ENCODE results near the gene RAB31.

Gene RAB31

GRCh38 chr18:9861157-9861556 lies 153.1 kb downstream of the RAB31 start:
- no peak overlapping the region for H3K4me3 ChIP-seq
- H3K9me3 ChIP-seq (ENCODE audit: low read depth, low read length): no peaks in the 10 kb centered on the region
- no peak for DNase-seq (ENCODE audit: low read depth, low spot score)
- H3K27ac ChIP-seq: no peak overlapping the region
- no peaks in the 10 kb centered on the region for H3K36me3 ChIP-seq (ENCODE audit: insufficient read depth, low read length)
- H3K9ac ChIP-seq (ENCODE audit: insufficient read length): no peak overlapping the region
- TF ChIP-seq POLR2AphosphoS5 (IDR thresholded peaks at IDR 0.05; ENCODE audit: borderline replicate concordance, low read depth, low read length) (no peak), EZH2 (IDR thresholded peaks at IDR 0.05) (no peak), FOXP2 (optimal IDR thresholded peaks at IDR 0.05; ENCODE audit: control extremely low read depth, extremely low read length, insufficient read depth) (no peak)

- Histone ChIP-seq H3K4me3 (no peak overlapping the region), H3K27ac (no peak overlapping the region), H3K36me3 (ENCODE audit: insufficient read depth, low read length) (no peaks in the 10 kb centered on the region), H3K9me3 (ENCODE audit: low read depth, low read length) (no peaks in the 10 kb centered on the region), H3K9ac (ENCODE audit: insufficient read length) (no peak overlapping the region)
- DNase-seq (ENCODE audit: low read depth, low spot score): no peak
- TF ChIP-seq EZH2 (IDR thresholded peaks at IDR 0.05): no peak
- no peak for TF ChIP-seq FOXP2 (optimal IDR thresholded peaks at IDR 0.05; ENCODE audit: control extremely low read depth, extremely low read length, insufficient read depth)
- TF ChIP-seq POLR2AphosphoS5 (IDR thresholded peaks at IDR 0.05; ENCODE audit: borderline replicate concordance, low read depth, low read length): no peak
These were observed 153.8 kb downstream of the RAB31 start for GRCh38 chr18:9861933-9862332.

GRCh38 chr18:9862686-9863085 lies 154.6 kb downstream of the RAB31 start:
- H3K9me3 ChIP-seq (ENCODE audit: low read depth, low read length): no peaks in the 10 kb centered on the region
- H3K27ac ChIP-seq: no peak overlapping the region
- no peak for DNase-seq (ENCODE audit: low read depth, low spot score)
- no peak overlapping the region for H3K9ac ChIP-seq (ENCODE audit: insufficient read length)
- H3K36me3 ChIP-seq (ENCODE audit: insufficient read depth, low read length): no peaks in the 10 kb centered on the region
- no peak overlapping the region for H3K4me3 ChIP-seq
- TF ChIP-seq EZH2 (IDR thresholded peaks at IDR 0.05) (no peak), FOXP2 (optimal IDR thresholded peaks at IDR 0.05; ENCODE audit: control extremely low read depth, extremely low read length, insufficient read depth) (no peak), POLR2AphosphoS5 (IDR thresholded peaks at IDR 0.05; ENCODE audit: borderline replicate concordance, low read depth, low read length) (no peak)

- no peaks in the 10 kb centered on the region for H3K9me3 ChIP-seq (ENCODE audit: low read depth, low read length)
- H3K36me3 ChIP-seq (ENCODE audit: insufficient read depth, low read length): no peaks in the 10 kb centered on the region
- H3K9ac ChIP-seq (ENCODE audit: insufficient read length): no peak overlapping the region
- DNase-seq (ENCODE audit: low read depth, low spot score): no peak
- H3K27ac ChIP-seq: no peak overlapping the region
- H3K4me3 ChIP-seq: no peak overlapping the region
- TF ChIP-seq FOXP2 (optimal IDR thresholded peaks at IDR 0.05; ENCODE audit: control extremely low read depth, extremely low read length, insufficient read depth): no peak
- TF ChIP-seq EZH2 (IDR thresholded peaks at IDR 0.05): no peak
- TF ChIP-seq POLR2AphosphoS5 (IDR thresholded peaks at IDR 0.05; ENCODE audit: borderline replicate concordance, low read depth, low read length): no peak
These were observed 155.2 kb downstream of the RAB31 start for GRCh38 chr18:9863282-9863681.

- Histone ChIP-seq H3K9me3 (ENCODE audit: low read depth, low read length) (no peaks in the 10 kb centered on the region), H3K4me3 (no peak overlapping the region), H3K9ac (ENCODE audit: insufficient read length) (no peak overlapping the region), H3K36me3 (ENCODE audit: insufficient read depth, low read length) (no peaks in the 10 kb centered on the region), H3K27ac (no peak overlapping the region)
- DNase-seq (ENCODE audit: low read depth, low spot score): no peak
- no peak for TF ChIP-seq FOXP2 (optimal IDR thresholded peaks at IDR 0.05; ENCODE audit: control extremely low read depth, extremely low read length, insufficient read depth)
- TF ChIP-seq EZH2 (IDR thresholded peaks at IDR 0.05): no peak
- TF ChIP-seq POLR2AphosphoS5 (IDR thresholded peaks at IDR 0.05; ENCODE audit: borderline replicate concordance, low read depth, low read length): no peak
These were observed 157.8 kb downstream of the RAB31 start for GRCh38 chr18:9865764-9866490.

- no peak overlapping the region for H3K9ac ChIP-seq (ENCODE audit: insufficient read length)
- no peak for DNase-seq (ENCODE audit: low read depth, low spot score)
- no peak for TF ChIP-seq POLR2AphosphoS5 (IDR thresholded peaks at IDR 0.05; ENCODE audit: borderline replicate concordance, low read depth, low read length)
- TF ChIP-seq FOXP2 (optimal IDR thresholded peaks at IDR 0.05; ENCODE audit: control extremely low read depth, extremely low read length, insufficient read depth): no peak
- TF ChIP-seq EZH2 (IDR thresholded peaks at IDR 0.05): no peak
- H3K4me3 ChIP-seq: no peak overlapping the region
- no peaks in the 10 kb centered on the region for H3K36me3 ChIP-seq (ENCODE audit: insufficient read depth, low read length)
- H3K9me3 ChIP-seq (ENCODE audit: low read depth, low read length): no peaks in the 10 kb centered on the region
- no peak overlapping the region for H3K27ac ChIP-seq
These were observed 158.5 kb downstream of the RAB31 start for GRCh38 chr18:9866627-9867026.

GRCh38 chr18:9867071-9867594 lies 159.0 kb downstream of the RAB31 start:
- H3K9ac ChIP-seq (ENCODE audit: insufficient read length): no peak overlapping the region
- H3K9me3 ChIP-seq (ENCODE audit: low read depth, low read length): no peaks in the 10 kb centered on the region
- no peak for TF ChIP-seq EZH2 (IDR thresholded peaks at IDR 0.05)
- TF ChIP-seq FOXP2 (optimal IDR thresholded peaks at IDR 0.05; ENCODE audit: control extremely low read depth, extremely low read length, insufficient read depth): no peak
- no peak for TF ChIP-seq POLR2AphosphoS5 (IDR thresholded peaks at IDR 0.05; ENCODE audit: borderline replicate concordance, low read depth, low read length)
- no peak overlapping the region for H3K27ac ChIP-seq
- H3K36me3 ChIP-seq (ENCODE audit: insufficient read depth, low read length): no peaks in the 10 kb centered on the region
- no peak overlapping the region for H3K4me3 ChIP-seq
- no peak for DNase-seq (ENCODE audit: low read depth, low spot score)

- TF ChIP-seq EZH2 (IDR thresholded peaks at IDR 0.05) (no peak), FOXP2 (optimal IDR thresholded peaks at IDR 0.05; ENCODE audit: control extremely low read depth, extremely low read length, insufficient read depth) (no peak), POLR2AphosphoS5 (IDR thresholded peaks at IDR 0.05; ENCODE audit: borderline replicate concordance, low read depth, low read length) (no peak)
- Histone ChIP-seq H3K27ac (no peak overlapping the region), H3K9ac (ENCODE audit: insufficient read length) (no peak overlapping the region), H3K4me3 (no peak overlapping the region), H3K9me3 (ENCODE audit: low read depth, low read length) (no peaks in the 10 kb centered on the region), H3K36me3 (ENCODE audit: insufficient read depth, low read length) (no peaks in the 10 kb centered on the region)
- DNase-seq (ENCODE audit: low read depth, low spot score): no peak
These were observed 161.0 kb downstream of the RAB31 start for GRCh38 chr18:9868857-9869714.
